ENCODE results near the gene HSPH1.

DNA sequence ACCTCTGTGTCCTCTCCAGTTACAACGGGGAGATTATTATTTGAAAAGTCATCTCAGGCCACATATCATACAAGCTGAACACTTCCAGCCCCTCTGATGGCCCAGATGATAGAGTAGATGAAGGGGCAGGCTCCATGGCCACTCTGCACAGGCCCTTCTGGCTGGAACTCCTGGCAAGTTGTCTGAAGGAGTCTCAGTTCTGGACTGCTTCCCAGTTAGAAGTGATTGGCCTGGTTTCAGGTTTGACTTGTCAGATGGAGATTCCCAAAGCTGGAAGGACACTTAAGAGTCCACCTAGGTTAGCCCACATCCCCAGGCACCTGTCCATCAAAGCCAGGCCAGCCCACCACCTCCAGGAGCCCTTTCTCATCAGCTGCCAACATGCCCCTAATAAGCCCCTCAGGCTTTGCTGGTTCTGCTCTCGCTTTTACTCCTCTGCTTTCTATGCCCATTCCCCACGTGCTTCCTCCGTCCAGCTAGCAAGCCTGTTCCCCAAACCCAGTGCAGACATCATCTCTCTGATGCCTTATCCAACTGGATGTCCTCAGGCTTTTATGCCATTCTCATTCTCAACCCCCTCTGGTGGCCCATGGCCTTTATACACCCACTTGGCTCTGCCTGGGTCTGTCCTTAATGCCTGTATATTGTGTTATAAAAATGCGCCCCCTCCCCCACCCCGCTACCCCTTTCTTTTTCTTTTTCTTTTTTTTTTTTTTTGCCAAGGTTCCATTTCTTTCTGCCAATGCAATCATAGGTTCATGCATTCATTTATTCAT, 56.5 kb downstream of the HSPH1 start:
- TF ChIP-seq, protein P1, sequence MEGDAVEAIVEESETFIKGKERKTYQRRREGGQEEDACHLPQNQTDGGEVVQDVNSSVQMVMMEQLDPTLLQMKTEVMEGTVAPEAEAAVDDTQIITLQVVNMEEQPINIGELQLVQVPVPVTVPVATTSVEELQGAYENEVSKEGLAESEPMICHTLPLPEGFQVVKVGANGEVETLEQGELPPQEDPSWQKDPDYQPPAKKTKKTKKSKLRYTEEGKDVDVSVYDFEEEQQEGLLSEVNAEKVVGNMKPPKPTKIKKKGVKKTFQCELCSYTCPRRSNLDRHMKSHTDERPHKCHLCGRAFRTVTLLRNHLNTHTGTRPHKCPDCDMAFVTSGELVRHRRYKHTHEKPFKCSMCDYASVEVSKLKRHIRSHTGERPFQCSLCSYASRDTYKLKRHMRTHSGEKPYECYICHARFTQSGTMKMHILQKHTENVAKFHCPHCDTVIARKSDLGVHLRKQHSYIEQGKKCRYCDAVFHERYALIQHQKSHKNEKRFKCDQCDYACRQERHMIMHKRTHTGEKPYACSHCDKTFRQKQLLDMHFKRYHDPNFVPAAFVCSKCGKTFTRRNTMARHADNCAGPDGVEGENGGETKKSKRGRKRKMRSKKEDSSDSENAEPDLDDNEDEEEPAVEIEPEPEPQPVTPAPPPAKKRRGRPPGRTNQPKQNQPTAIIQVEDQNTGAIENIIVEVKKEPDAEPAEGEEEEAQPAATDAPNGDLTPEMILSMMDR (IDR thresholded peaks at IDR 0.05): no peak
- no peak for TF ChIP-seq POLR2A (IDR thresholded peaks at IDR 0.05)
- TF ChIP-seq POLR2AphosphoS5 (IDR thresholded peaks at IDR 0.05): no peak

Measured in gastroesophageal sphincter (tissue), 3 donors.